IPS-18a (cell line): ENCODE data around the gene PRKAG2.

Experiments
- H3K27ac ChIP-seq: one replicate; pipeline ENCODE4 v1.5.1; 2013; ENCODE audit warnings: low read length
- H3K27me3 ChIP-seq: one replicate; pipeline ENCODE4 v1.6.1; 2013; ENCODE audit warnings: mild to moderate bottlenecking, low read length; ENCODE audit not compliant: control insufficient read depth, insufficient read depth
- H3K36me3 ChIP-seq: one replicate; pipeline ENCODE4 v1.6.1; 2013; ENCODE audit warnings: low read depth, low read length; ENCODE audit not compliant: control insufficient read depth
- H3K4me1 ChIP-seq: one replicate; pipeline ENCODE4 v1.6.1; 2013; ENCODE audit warnings: low read depth, low read length; ENCODE audit not compliant: control insufficient read depth
- H3K4me3 ChIP-seq: one replicate; pipeline ENCODE4 v1.5.1; 2013; ENCODE audit warnings: low read length
- H3K9ac ChIP-seq: one replicate; pipeline ENCODE4 v1.6.1; 2013; ENCODE audit warnings: mild to moderate bottlenecking, low read length, moderate library complexity
- H3K9me3 ChIP-seq: one replicate; pipeline ENCODE4 v1.6.1; 2013; ENCODE audit warnings: low read depth, low read length; ENCODE audit not compliant: control insufficient read depth

Gene PRKAG2

DNA sequence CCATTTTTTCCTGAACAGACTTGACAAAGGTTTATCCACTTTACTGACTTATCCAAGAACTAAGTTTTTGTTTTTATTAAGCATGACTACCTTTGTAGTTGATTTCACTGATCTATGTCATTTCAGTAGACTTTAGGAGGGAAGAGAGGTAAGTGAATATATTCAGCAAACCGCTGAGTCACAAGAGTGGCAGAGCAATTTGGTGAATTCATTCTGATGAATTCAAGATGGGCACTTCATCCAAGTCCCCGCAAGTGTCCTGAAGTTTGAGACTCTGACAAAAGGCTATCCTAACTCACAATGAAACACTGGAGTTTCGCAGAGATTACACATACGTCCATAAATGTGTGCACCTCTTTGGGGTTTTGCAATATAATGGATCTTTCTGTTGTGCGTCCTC is 255.0 kb downstream of the PRKAG2 start:
- Histone ChIP-seq H3K36me3 (no peaks in the 10 kb centered on the region), H3K27ac (no peak overlapping the region), H3K9ac (no peak overlapping the region), H3K27me3 (no peaks in the 10 kb centered on the region), H3K4me1 (no peaks in the 10 kb centered on the region), H3K4me3 (no peak overlapping the region), H3K9me3 (no peaks in the 10 kb centered on the region)

DNA sequence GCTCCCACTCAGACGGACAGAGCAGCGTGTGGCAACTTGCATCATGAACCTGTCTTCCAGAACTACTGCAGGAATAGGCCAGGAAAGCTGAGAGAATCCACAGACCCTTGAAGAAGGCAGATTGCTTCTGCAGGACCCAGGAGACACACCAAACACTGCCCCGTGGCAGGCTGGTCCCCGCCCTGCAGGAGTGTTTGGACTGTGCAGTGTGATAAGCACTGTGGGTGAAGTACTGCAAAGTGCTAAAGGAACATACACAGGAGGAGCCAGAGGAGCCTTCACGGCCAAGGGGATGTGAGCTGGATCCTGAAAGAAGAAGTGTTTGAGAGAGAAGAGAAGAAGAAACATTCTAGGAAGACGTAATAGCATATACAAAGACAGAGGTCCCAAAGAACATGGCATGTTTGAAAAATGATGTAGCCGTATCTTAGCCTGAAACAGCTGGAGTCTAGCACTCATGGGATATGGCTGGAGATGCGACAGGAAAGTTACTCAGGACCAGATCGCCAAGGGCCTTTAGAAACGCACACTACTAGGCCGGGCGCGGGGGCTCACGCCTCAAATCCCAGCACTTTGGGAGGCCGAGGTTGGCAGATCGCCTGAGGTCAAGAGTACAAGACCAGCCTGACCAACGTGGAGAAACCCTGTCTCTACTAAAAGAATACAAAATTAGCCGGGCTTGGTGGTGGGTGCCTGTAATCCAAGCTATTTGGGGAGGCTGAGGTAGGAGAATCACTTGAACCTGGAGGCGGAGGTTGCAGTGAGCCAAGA is 260.3 kb downstream of the PRKAG2 start:
- H3K27ac ChIP-seq, result no peak overlapping the region
- H3K4me1 ChIP-seq, result no peaks in the 10 kb centered on the region

DNA sequence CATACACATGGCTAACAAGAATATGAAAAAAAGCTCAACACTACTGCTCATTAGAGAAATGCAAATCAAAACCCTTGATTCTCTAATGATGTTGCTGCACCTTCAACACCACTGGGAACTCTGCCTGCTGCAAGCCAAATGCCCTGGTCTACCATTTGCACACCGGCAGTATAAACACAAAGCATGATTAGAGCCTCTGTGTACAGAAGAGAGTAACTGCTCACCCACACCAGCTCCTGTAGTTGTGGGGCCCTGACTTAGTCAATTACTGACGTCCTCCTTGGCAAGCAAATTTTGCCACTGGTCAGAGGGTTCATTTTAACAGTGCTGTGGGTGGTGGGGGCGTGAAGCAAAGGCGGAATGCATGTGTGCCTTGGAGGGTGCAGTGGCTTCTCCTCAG is 261.1 kb downstream of the PRKAG2 start:
- no peaks in the 10 kb centered on the region for H3K4me1 ChIP-seq
- H3K4me3 ChIP-seq, result no peak overlapping the region
- no peaks in the 10 kb centered on the region for H3K27me3 ChIP-seq
- no peaks in the 10 kb centered on the region for H3K9me3 ChIP-seq
- H3K9ac ChIP-seq, result no peak overlapping the region
- H3K36me3 ChIP-seq, result no peaks in the 10 kb centered on the region
- H3K27ac ChIP-seq, result no peak overlapping the region

More for the DNA sequence above, 260.3 kb downstream of the PRKAG2 start:
- Histone ChIP-seq H3K4me3 (no peak overlapping the region), H3K36me3 (no peaks in the 10 kb centered on the region), H3K9me3 (no peaks in the 10 kb centered on the region), H3K9ac (no peak overlapping the region), H3K27me3 (no peaks in the 10 kb centered on the region)

DNA sequence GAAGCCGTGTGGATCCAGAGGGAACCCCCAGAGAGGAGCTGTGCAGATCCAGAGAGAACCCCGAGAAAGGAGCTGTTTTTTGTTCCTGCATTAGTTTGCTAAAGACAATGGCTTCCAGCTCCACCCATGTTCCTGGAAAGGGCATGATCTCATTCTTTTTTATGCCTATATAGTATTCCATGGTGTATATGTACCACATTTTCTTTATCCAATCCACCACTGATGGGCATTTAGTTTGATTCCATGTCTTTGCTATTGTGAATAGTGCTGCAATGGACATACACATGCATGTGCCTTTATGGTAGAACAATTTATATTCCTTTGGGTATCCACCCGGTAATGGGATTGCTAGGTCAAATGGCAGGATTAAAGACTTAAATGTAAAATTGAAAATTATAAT is 261.9 kb downstream of the PRKAG2 start:
- Histone ChIP-seq H3K9ac (no peak overlapping the region), H3K4me3 (no peak overlapping the region), H3K27me3 (no peaks in the 10 kb centered on the region), H3K4me1 (no peaks in the 10 kb centered on the region), H3K9me3 (no peaks in the 10 kb centered on the region), H3K27ac (no peak overlapping the region), H3K36me3 (no peaks in the 10 kb centered on the region)

DNA sequence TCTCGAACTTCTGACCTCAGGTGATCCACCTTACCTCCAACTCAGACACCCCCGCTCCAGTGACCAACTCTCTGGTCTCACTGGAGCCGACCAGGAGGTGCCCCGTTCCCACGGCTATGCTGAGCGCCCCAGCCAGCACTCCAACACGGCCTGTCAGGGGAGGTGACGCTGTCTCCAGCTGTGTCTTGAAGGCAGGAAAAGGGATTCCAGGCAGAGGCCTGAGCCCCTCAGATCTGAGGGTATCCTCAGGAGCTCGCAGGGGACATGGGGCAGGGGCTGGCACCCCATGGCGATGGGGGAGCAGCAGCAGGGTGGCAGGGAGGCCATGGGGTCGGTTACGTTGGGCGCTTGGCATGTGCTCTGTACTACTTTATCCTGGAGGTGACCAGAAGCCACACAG is 262.9 kb downstream of the PRKAG2 start:
- no peaks in the 10 kb centered on the region for H3K36me3 ChIP-seq
- no peak overlapping the region for H3K9ac ChIP-seq
- H3K9me3 ChIP-seq, result no peaks in the 10 kb centered on the region
- no peak overlapping the region for H3K4me3 ChIP-seq
- H3K27me3 ChIP-seq, result no peaks in the 10 kb centered on the region
- H3K4me1 ChIP-seq, result no peaks in the 10 kb centered on the region
- H3K27ac ChIP-seq, result no peak overlapping the region

DNA sequence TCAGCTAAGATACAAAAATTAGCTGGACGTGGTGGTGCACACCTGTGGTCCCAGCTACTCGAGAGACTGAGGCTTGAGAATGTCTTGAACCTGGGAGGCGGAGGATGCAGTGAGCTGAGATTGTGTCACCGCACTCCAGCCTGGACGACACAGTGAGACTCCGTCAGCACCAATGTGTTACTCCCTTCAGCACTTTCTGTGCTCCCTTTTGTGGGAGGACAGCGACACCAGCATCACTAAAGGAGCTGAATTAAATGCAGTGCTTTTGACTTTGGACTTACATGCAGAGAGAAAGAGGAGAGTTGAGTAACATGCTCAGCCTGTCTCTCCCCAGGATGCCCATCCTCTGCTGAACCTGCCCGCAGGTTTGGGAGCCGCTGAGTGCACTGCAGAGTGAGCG is 265.0 kb downstream of the PRKAG2 start:
- H3K4me3 ChIP-seq, result no peak overlapping the region
- H3K4me1 ChIP-seq, result no peaks in the 10 kb centered on the region
- H3K27ac ChIP-seq, result no peak overlapping the region
- H3K36me3 ChIP-seq, result no peaks in the 10 kb centered on the region
- no peaks in the 10 kb centered on the region for H3K27me3 ChIP-seq
- H3K9ac ChIP-seq, result no peak overlapping the region
- no peaks in the 10 kb centered on the region for H3K9me3 ChIP-seq

DNA sequence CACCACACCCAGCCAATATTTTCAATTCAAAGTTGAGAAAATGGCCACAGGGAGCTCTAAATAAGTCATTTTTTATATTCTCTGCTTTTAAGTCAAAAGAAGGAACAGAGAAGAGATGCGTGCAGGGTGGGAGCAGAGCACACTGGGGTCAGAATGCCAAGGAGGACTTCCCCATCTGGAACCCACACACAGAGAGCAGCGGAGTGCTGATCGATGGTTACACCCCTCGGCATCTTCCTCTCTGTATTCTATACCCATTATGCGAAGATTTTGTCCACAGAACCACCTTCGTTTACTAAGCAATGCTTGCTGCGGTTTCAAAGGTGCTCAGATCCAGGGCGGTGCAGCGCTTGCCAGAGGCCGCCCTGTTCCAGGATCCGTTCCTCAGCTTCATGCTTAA is 265.9 kb downstream of the PRKAG2 start:
- Histone ChIP-seq H3K9ac (no peak overlapping the region), H3K4me3 (no peak overlapping the region), H3K4me1 (no peaks in the 10 kb centered on the region), H3K9me3 (no peaks in the 10 kb centered on the region), H3K27me3 (no peaks in the 10 kb centered on the region), H3K36me3 (no peaks in the 10 kb centered on the region), H3K27ac (no peak overlapping the region)

DNA sequence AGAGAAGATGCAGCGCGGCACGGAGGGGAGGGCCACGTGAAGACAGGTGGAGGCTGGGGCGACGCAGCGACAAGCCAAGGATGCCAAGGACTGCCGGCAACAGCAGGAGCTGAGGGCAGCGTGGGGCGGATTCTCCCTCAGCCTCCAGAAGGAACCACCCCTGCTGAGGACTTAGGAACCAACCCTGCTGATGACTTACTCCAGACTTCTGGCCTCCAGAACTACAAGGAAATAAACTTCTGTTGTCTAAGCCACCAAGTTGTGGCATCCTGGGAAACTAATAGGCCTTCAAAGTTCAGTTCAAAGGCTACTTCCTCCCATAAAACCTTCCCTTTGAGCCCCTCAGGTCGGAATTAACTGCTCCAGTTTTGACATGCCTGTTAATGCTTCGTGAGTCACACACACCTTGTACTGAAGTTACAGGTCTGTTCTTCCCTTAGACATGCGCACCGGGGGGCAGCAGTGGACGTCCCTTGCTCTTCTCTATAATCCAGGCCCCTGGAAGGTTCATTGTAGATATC is 268.8 kb downstream of the PRKAG2 start:
- Histone ChIP-seq H3K9me3 (no peaks in the 10 kb centered on the region), H3K4me1 (no peaks in the 10 kb centered on the region), H3K4me3 (no peak overlapping the region), H3K36me3 (no peaks in the 10 kb centered on the region), H3K27ac (no peak overlapping the region), H3K9ac (no peak overlapping the region), H3K27me3 (no peaks in the 10 kb centered on the region)

DNA sequence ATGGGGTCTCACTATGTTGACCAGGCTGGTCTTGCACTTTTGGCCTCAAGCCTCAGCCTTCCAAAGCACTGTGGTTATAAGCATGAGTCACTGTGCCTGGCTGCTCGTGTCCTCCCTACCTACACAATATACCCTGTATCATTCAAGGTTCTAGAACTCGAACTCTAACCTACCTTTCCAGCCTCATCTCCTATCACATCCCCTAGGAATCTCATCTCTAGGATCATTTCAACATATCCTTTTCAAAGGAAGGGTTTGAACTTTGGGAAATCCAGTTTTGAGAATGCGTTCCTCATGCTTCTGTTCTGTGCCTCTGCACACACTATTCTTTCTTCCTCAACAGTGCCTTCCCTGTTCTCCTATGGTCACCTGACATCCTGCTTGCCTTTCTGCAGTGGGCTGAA is 269.4 kb downstream of the PRKAG2 start:
- no peak overlapping the region for H3K27ac ChIP-seq
- H3K9ac ChIP-seq, result no peak overlapping the region

DNA sequence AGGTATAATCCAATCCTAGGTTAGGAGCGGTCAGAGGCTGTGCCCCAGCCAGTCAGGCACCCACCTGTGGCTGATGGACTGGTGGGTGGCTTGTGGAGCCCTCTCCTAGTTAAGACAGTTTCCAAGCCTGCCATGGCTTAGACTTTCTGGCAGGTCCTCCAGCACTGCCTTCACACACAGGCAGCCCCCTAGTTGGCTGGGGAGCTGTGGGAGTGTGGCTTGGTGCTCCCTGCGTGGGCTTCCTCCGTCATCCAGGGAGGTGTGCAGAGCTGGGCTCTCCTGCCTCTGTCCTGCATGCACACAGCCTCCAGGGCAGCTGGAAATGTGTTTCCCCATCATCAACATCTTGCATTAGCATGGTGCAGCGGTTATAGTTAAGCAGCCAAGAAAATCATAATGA is 273.0 kb downstream of the PRKAG2 start:
- no peaks in the 10 kb centered on the region for H3K27me3 ChIP-seq
- H3K4me3 ChIP-seq, result no peak overlapping the region
- H3K36me3 ChIP-seq, result no peaks in the 10 kb centered on the region
- no peak overlapping the region for H3K27ac ChIP-seq
- no peaks in the 10 kb centered on the region for H3K4me1 ChIP-seq
- no peak overlapping the region for H3K9ac ChIP-seq
- no peaks in the 10 kb centered on the region for H3K9me3 ChIP-seq

More for the DNA sequence above, 269.4 kb downstream of the PRKAG2 start:
- H3K36me3 ChIP-seq, result no peaks in the 10 kb centered on the region
- no peaks in the 10 kb centered on the region for H3K27me3 ChIP-seq
- H3K4me3 ChIP-seq, result no peak overlapping the region
- H3K9me3 ChIP-seq, result no peaks in the 10 kb centered on the region
- no peaks in the 10 kb centered on the region for H3K4me1 ChIP-seq

DNA sequence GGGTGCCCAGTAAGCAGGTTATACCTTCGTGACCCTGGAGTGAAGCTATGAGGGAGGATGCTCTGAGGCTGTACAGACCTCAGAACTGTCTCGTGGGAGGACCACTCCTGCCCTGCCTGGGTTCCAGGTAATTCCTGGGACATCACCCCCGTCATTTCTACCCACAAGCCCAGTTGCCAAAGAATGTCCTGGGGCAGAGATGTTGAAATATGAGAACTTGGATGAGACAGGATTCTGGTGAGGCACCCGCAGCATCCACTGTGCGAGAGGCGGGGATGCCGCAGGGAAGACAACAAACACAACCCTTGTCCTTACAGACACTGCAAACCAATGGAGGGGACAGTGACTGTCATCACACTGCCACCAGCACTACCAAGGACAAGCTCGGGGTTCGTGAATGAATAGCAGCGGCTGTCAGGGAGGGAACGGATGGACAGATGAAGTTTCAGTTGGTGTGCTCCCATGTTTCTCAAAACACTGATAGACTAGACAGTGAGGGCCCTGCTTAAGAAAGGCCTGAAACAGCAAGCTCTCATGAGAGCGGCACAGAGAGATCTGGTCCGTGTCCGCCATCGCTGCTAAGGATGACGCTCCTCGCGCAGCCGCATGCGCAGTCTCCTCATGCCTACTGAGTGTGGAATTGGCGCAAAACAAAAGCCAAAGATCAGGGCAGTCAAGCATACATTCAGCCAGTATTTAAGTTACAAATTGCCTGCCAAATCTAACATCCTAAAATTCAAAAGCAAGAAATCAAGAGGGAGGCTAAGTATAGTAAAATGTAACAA is 275.2 kb downstream of the PRKAG2 start:
- no peak overlapping the region for H3K27ac ChIP-seq
- no peak overlapping the region for H3K9ac ChIP-seq
- H3K9me3 ChIP-seq, result no peaks in the 10 kb centered on the region
- H3K27me3 ChIP-seq, result no peaks in the 10 kb centered on the region
- H3K4me1 ChIP-seq, result no peaks in the 10 kb centered on the region
- no peaks in the 10 kb centered on the region for H3K36me3 ChIP-seq
- no peak overlapping the region for H3K4me3 ChIP-seq
